SK-N-MC (cell line): ENCODE measurements around the gene C19orf38.

Source experiments
- EZH2 ChIP-seq: fragments of 200-600 bp; sonication (generic); IDR thresholded peaks from one replicate; pipeline ENCODE4 v1.6.1; 2017; ENCODE audit warnings: antibody characterized with exemption
- FOXP2 ChIP-seq: optimal IDR thresholded peaks from 2 replicates; pipeline ENCODE3; 2011; ENCODE audit warnings: mild to moderate bottlenecking, moderate library complexity; ENCODE audit not compliant: insufficient read depth; ENCODE audit errors: extremely low read length, control extremely low read depth
- POLR2AphosphoS5 ChIP-seq: IDR thresholded peaks from 2 replicates; pipeline ENCODE4 v1.6.1; 2012; ENCODE audit warnings: mild to moderate bottlenecking, low read depth, low read length, borderline replicate concordance

DNA sequence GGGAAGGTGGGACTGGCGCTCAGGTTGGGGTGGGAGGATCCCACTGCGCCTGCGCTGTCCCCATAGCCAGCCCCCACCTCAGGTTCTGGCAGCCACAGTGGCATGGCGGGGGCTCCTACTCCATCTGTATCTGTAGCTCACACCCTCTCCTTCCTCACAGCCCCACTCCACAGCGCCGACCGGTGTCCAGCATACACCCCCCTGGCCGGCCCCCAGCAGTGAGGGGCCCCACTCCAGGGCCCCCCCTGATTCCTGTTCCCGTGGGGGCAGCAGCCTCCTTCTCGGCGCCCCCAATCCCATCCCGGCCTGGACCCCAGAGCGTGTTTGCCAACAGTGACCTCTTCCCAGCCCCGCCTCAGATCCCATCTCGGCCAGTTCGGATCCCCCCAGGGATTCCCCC, 18.2 kb upstream of the C19orf38 start:
- no peak for TF ChIP-seq POLR2AphosphoS5
- TF ChIP-seq EZH2: no peak
- TF ChIP-seq FOXP2: no peak
